ENCODE results near the gene METTL21A. TPM values are rescaled to one million over a fixed set of nuclear protein-coding genes. Genes with fewer than 3 reads are reported as not detected.
"Not testable (repeated sequence)": the region's sequence is repeated elsewhere in the genome, so short reads cannot be mapped to it uniquely, and the experiment has no call there.

Gene METTL21A
- total and polyA plus RNA-seq, 2 donors from 2014 or later, result 10.7 to 17.4 TPM

GRCh38 chr2:207643892-207644291, 18.7 kb upstream of the METTL21A start:
- peaks cover 0 to 4% (median 0%) of the 10 kb centered on the region in 3 donors for H3K9me3 ChIP-seq (ENCODE audit: control insufficient read depth in 2 of 3, insufficient read depth in 1 of 3, low read length in 3 of 3)
- DNase-seq (no peak), FAIRE-seq (no peak)
- H3K4me3 ChIP-seq (ENCODE audit: low read length in 3 of 3), result no peak overlapping the region
- no peaks in the 10 kb centered on the region for H3K36me3 ChIP-seq (ENCODE audit: control insufficient read depth in 2 of 3, insufficient read depth in 3 of 3, low read length in 3 of 3)
- intact Hi-C loops (cut with DNase I), result no loop called here
- H3K27me3 ChIP-seq (ENCODE audit: control insufficient read depth, insufficient read depth, low read length), result no peaks in the 10 kb centered on the region
- H3K4me1 ChIP-seq (ENCODE audit: control insufficient read depth in 2 of 3, insufficient read depth in 2 of 3, low read depth in 1 of 3, low read length in 3 of 3), result no peaks in the 10 kb centered on the region
- H3K9ac ChIP-seq (ENCODE audit: low read length in 3 of 3), result no peak overlapping the region
- H3K27ac ChIP-seq (ENCODE audit: low read depth in 2 of 2, low read length in 2 of 2), result no peak overlapping the region
- TF ChIP-seq CTCF (IDR thresholded peaks at IDR 0.05; ENCODE audit: borderline replicate concordance, extremely low read depth, insufficient read depth), result no peak

DNA sequence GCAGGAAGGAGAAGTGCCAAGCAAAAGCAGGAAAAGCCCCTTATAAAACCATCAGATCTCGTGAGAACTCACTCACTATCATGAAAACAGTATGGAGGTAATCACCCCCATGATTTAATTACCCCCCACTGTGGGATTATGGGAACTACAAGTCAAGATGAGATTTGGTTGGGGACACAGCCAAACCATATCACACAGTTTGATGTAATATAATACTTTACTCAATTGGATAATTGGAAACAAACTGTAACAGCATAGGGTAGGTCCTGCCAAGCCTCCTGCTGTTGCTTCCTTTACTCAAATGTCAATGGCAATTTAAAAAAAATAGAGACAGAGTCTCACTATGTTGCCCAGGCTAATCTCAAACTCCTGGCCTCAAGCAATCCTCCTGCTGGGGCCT, 15.5 kb upstream of the METTL21A start:
- H3K36me3 ChIP-seq (ENCODE audit: control insufficient read depth in 2 of 3, insufficient read depth in 3 of 3, low read length in 3 of 3), result no peaks in the 10 kb centered on the region
- DNase-seq (no peak), FAIRE-seq (no peak)
- peaks cover 0 to 4% (median 0%) of the 10 kb centered on the region in 3 donors for H3K9me3 ChIP-seq (ENCODE audit: control insufficient read depth in 2 of 3, insufficient read depth in 1 of 3, low read length in 3 of 3)
- H3K4me1 ChIP-seq (ENCODE audit: control insufficient read depth in 2 of 3, insufficient read depth in 2 of 3, low read depth in 1 of 3, low read length in 3 of 3), result no peaks in the 10 kb centered on the region
- no peak overlapping the region for H3K27ac ChIP-seq (ENCODE audit: low read depth in 2 of 2, low read length in 2 of 2)
- H3K9ac ChIP-seq (ENCODE audit: low read length in 3 of 3), result no peak overlapping the region
- H3K27me3 ChIP-seq (ENCODE audit: control insufficient read depth, insufficient read depth, low read length), result no peaks in the 10 kb centered on the region
- no peak for TF ChIP-seq CTCF (IDR thresholded peaks at IDR 0.05; ENCODE audit: borderline replicate concordance, extremely low read depth, insufficient read depth)
- intact Hi-C loops (cut with DNase I), result no loop called here
- H3K4me3 ChIP-seq (ENCODE audit: low read length in 3 of 3), result no peak overlapping the region

GRCh38 chr2:207640160-207640559, 15.0 kb upstream of the METTL21A start:
- intact Hi-C loops (cut with DNase I), result no loop called here

GRCh38 chr2:207639288-207639687, 14.1 kb upstream of the METTL21A start:
- H3K9ac ChIP-seq (ENCODE audit: low read length in 3 of 3); H3K27ac ChIP-seq (ENCODE audit: low read depth in 2 of 2, low read length in 2 of 2); H3K27me3 ChIP-seq (ENCODE audit: control insufficient read depth, insufficient read depth, low read length); H3K4me3 ChIP-seq (ENCODE audit: low read length in 3 of 3); H3K4me1 ChIP-seq (ENCODE audit: control insufficient read depth in 2 of 3, insufficient read depth in 2 of 3, low read depth in 1 of 3, low read length in 3 of 3); H3K9me3 ChIP-seq (ENCODE audit: control insufficient read depth in 2 of 3, insufficient read depth in 1 of 3, low read length in 3 of 3); H3K36me3 ChIP-seq (ENCODE audit: control insufficient read depth in 2 of 3, insufficient read depth in 3 of 3, low read length in 3 of 3); FAIRE-seq; DNase-seq; intact Hi-C loops (cut with DNase I): not testable (repeated sequence)

More at GRCh38 chr2:207640160-207640559, 15.0 kb upstream of the METTL21A start:
- peaks cover 0 to 4% (median 0%) of the 10 kb centered on the region in 3 donors for H3K9me3 ChIP-seq (ENCODE audit: control insufficient read depth in 2 of 3, insufficient read depth in 1 of 3, low read length in 3 of 3)
- H3K9ac ChIP-seq (ENCODE audit: low read length in 3 of 3), result no peak overlapping the region
- no peak for TF ChIP-seq CTCF (IDR thresholded peaks at IDR 0.05; ENCODE audit: borderline replicate concordance, extremely low read depth, insufficient read depth)
- no peak overlapping the region for H3K4me3 ChIP-seq (ENCODE audit: low read length in 3 of 3)
- H3K4me1 ChIP-seq (ENCODE audit: control insufficient read depth in 2 of 3, insufficient read depth in 2 of 3, low read depth in 1 of 3, low read length in 3 of 3), result no peaks in the 10 kb centered on the region
- FAIRE-seq, result no peak
- H3K27me3 ChIP-seq (ENCODE audit: control insufficient read depth, insufficient read depth, low read length), result no peaks in the 10 kb centered on the region
- H3K36me3 ChIP-seq (ENCODE audit: control insufficient read depth in 2 of 3, insufficient read depth in 3 of 3, low read length in 3 of 3), result no peaks in the 10 kb centered on the region
- DNase-seq, result no peak
- H3K27ac ChIP-seq (ENCODE audit: low read depth in 2 of 2, low read length in 2 of 2), result no peak overlapping the region
